GM21576 (cell line): ENCODE measurements around the gene MCOLN2.
"Not testable (repeated sequence)": the region's sequence is repeated elsewhere in the genome, so short reads cannot be mapped to it uniquely, and the experiment has no call there.

Source experiments
- ATAC-seq: cut with Tn5 transposase; IDR thresholded peaks from one replicate; pipeline ENCODE4 v1.9.1; 2021; ENCODE audit warnings: mild to moderate bottlenecking, moderate library complexity; ENCODE audit not compliant: unreplicated experiment

Gene MCOLN2

GRCh38 chr1:84907095-84907827 is 89.7 kb downstream of the MCOLN2 start:
- no peak for ATAC-seq

- ATAC-seq, result not testable (repeated sequence)
Measured at GRCh38 chr1:84902727-84903126, 94.2 kb downstream of the MCOLN2 start.

DNA sequence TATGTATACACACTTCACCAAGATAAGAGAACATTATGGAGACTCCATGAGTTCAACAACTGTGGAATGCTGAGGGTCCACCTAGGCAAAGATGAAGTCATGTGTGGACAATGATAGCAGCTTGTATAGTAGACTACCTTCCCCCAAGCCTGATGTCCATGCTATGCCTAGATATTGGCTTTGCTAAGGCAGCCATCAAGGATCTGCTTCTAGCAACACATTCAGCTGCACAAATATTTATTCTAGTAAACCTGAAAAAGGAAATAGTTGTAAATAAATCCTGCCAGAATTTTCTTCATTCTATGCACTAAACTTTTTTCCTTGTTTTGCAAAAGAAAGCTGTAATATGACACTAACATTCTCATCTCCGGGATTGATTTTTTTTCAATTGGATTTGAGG is 96.9 kb downstream of the MCOLN2 start:
- no peak for ATAC-seq

DNA sequence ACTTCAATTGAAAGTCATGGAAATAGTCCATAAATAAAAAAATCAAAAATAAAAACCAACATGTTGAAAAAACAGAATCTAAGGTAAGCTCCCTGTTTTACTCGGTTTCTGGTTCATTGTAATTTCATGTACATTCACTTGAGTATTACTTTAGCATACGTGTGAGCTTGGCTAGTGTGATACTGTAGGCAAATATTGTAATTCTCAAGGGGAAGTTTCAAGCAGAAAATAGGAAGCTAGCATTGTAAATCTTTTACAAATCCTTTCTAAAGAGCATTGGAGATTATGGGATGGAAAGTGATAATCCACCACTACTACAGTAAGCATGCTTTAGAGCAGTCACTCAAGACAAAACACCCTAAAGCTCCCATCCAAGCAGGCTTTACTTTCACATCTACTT is 100.6 kb downstream of the MCOLN2 start:
- ATAC-seq, result no peak

DNA sequence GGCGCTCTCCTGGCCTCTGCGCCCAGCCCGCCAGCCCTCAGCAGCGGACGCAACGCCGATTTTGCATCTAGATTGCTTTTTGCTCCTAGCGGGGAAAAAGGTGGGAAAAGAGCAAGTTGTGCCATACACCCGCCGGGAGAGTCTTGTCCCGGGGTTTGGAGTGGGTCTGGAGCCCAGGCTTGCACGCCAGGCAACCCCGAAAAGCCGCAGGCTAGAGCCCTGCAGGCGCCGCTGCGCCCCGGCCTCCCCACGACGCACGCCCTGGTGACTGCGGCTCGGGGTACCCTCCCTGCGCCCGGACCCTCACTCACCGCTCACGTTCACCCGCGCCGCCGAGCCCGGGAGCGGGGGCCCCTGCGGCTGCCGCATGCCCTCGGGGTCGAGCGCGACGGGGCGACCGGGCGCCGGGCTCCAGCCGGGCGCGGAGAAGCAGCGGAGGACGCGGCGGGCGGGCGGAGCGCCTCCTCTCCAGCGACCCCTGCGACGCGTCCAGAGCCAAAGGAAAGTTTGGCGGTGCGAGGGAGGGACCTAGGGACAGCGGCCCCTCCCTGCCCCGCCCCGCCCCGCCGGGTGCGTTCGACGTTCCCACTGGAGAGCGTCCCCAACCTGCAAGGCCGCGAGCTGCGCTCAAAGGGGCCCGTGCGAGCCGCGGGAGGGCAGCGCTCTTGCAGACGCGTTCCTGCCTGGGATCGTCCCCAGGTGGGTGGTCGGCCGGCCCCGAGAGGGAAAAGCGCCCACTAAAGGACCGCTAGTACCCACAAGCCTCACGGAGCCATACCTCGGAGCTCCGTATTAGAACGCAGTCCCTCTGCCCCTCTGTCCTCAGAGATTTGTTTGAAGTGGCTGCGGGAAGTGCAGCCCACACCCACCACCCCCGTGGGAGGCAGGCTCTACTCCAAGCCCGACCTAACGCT is 104.0 kb downstream of the MCOLN2 start, which contains the start of gene LPAR3:
Gene LPAR3 (minus strand): TSS at position 502 of the 914 bp plus-strand sequence. CDS start 27,086 bp downstream, outside the sequence.
- no peak for ATAC-seq

DNA sequence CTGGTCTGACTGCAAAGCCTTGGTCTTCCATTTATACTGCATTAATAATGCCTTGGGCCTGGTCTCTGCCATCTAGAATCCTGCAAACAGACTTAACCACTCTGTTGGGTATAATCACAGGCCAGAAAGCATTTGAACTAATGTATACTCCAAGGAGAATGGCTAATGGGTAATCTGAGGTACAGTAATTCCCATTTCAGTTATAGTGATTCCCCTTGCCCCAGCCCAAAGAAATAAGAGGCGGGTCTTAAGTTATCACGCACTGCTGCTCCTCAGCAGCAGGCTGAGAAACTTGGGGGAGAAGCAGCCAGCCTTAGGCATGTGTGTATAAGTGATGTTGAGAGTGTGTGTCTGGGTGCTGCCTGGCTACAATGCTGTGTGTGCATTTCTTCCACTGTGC is 106.3 kb downstream of the MCOLN2 start:
- ATAC-seq, result no peak

GRCh38 chr1:84889437-84889836 is 107.5 kb downstream of the MCOLN2 start:
- ATAC-seq, result no peak

DNA sequence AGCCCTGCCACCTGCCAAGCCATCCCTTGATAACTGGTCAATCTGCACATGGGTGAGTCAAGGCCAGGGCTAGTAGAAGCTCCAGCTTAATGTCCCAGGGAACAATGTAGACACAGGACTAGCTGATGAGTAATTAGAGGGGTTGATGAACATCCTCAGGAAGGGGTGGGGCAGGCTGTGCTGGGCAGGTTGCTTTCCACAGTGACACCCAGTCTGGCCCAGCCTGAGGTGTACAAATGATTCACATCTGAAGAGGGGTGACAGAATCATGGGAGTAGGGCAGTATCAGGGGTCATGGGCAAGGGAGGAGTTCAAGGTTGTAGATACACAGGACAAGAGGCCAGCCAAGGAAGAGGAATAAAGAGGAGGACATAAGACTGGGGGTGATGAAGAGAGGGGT is 108.2 kb downstream of the MCOLN2 start:
- no peak for ATAC-seq

DNA sequence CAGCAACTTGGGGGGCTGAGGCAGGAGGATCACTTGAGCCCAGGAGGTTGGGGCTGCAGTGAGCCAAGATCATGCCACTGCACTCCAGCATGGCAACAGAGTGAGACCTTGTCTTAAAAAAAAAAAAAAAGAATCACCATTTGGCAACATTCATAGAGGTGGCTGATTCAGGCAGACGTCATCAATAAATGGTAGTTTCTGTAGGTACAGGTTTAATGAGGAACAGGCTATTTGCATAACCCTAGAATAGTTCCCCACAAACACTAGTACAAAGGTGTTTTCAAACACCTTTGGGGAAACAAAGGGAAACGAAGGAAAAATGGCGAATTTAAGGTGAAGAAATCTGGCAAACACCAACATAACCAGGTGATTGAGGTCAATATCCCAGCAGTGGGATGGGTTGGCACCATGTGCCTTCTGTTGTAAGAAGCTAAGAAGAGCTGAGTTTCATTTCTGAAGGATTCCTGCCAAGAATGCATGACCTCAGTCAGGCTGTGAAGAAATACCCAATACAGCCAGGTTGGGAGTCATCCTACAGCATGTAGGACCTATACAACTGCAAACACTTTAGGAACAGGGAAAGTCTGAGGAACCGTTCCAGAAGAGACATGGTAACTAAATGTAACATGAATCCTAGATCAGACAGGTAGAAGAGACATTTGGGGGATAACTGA is 109.5 kb downstream of the MCOLN2 start:
- no peak for ATAC-seq

DNA sequence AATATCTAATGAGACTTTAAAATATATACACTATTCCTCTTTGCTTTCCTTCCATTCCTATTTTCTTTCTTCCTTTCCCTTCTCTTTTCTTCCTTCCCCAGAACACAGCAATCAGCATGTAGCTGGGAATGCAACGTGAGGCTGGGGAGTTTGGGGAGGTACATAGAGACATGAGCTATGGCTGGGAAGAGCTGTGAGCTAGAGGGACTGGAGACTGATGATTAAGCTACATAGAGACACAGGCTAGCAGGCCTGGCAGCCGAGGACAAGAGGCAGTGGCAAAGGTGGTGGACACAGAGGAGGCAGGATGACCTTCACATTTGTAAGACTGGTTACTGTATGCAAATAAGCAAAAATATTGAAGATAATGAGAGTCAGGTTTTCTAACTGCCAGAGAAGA is 111.4 kb downstream of the MCOLN2 start:
- no peak for ATAC-seq

- ATAC-seq, result no peak
Measured at GRCh38 chr1:84884671-84885389, 112.1 kb downstream of the MCOLN2 start.

- ATAC-seq, result no peak
Measured at GRCh38 chr1:84883286-84883685, 113.6 kb downstream of the MCOLN2 start.

GRCh38 chr1:84877592-84877991 is 119.3 kb downstream of the MCOLN2 start:
- ATAC-seq, result no peak

DNA sequence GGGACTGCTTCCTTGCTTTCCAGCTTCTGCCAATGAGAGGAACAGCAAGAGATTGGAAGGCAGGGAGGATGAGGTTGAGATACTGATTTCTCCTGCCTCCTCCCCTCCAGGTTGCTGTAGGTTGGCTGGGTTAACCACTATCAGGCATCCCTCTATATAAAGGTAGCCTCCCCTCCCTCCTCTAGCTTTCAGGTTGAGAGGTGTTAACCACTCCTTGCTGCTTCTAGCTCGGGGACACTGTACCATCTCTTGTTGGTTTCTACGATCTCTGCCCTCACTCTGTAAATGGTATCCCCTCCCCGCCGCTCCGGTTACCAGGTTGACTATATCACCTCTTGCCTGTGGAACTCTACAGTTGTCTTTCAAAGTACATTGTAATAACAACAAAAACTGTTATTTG is 120.6 kb downstream of the MCOLN2 start:
- no peak for ATAC-seq
